ENCODE results near the gene LRRC2.
"Not testable (repeated sequence)": the region's sequence is repeated elsewhere in the genome, so short reads cannot be mapped to it uniquely, and the experiment has no call there.

GRCh38 chr3:46587268-46587667 lies 21.2 kb upstream of the LRRC2 start:
- TF ChIP-seq POLR2A, EP300 (IDR thresholded peaks at IDR 0.05): not testable (repeated sequence)
- TF ChIP-seq, protein P1, sequence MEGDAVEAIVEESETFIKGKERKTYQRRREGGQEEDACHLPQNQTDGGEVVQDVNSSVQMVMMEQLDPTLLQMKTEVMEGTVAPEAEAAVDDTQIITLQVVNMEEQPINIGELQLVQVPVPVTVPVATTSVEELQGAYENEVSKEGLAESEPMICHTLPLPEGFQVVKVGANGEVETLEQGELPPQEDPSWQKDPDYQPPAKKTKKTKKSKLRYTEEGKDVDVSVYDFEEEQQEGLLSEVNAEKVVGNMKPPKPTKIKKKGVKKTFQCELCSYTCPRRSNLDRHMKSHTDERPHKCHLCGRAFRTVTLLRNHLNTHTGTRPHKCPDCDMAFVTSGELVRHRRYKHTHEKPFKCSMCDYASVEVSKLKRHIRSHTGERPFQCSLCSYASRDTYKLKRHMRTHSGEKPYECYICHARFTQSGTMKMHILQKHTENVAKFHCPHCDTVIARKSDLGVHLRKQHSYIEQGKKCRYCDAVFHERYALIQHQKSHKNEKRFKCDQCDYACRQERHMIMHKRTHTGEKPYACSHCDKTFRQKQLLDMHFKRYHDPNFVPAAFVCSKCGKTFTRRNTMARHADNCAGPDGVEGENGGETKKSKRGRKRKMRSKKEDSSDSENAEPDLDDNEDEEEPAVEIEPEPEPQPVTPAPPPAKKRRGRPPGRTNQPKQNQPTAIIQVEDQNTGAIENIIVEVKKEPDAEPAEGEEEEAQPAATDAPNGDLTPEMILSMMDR (IDR thresholded peaks at IDR 0.05) = not testable (repeated sequence)
